ENCODE data around the gene HRH4.

DNA sequence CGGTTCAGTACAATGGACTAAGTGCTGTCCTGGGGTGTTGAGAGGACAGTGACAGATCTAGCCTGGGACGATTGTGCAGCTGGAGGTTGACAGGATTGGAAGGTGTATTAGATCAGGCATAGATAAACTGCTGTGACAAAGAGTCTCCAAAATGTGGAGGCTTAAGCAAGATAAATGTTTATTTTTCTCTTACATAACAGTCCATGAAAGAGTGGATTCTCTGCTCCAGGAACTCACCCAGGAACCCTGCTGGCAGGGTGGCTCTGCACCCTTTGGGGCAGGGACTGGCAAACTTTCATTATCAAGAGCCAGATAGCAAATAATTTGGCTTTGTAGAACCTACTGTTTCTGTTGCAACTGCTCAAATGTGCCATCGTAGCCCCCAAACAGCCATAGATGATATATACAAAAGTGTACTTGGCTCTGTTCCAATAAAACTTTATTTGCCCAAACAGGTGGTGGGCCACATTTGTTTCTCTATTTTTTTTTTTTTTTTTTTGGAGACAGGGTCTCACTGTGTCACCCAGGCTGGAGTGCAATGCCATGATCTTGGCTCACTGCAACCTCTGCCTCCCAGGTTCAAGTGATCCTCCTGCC, 9.7 kb downstream of the HRH4 start:
- TF ChIP-seq, protein P1, sequence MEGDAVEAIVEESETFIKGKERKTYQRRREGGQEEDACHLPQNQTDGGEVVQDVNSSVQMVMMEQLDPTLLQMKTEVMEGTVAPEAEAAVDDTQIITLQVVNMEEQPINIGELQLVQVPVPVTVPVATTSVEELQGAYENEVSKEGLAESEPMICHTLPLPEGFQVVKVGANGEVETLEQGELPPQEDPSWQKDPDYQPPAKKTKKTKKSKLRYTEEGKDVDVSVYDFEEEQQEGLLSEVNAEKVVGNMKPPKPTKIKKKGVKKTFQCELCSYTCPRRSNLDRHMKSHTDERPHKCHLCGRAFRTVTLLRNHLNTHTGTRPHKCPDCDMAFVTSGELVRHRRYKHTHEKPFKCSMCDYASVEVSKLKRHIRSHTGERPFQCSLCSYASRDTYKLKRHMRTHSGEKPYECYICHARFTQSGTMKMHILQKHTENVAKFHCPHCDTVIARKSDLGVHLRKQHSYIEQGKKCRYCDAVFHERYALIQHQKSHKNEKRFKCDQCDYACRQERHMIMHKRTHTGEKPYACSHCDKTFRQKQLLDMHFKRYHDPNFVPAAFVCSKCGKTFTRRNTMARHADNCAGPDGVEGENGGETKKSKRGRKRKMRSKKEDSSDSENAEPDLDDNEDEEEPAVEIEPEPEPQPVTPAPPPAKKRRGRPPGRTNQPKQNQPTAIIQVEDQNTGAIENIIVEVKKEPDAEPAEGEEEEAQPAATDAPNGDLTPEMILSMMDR (optimal IDR thresholded peaks at IDR 0.05 in 1 of 3, IDR thresholded peaks at IDR 0.05 in 1 of 3, conservative IDR thresholded peaks at IDR 0.05 in 1 of 3; ENCODE audit: extremely low read depth in 1 of 3, insufficient read depth in 2 of 3, low read length in 3 of 3), result no peak
- TF ChIP-seq EZH2 (IDR thresholded peaks at IDR 0.05; ENCODE audit: low read length), result no peak

Measured in keratinocyte (primary cell).